Mammary epithelial cell (primary cell): ENCODE results near the gene FRMD8.

Source experiments
- EZH2 ChIP-seq: IDR thresholded peaks from 2 replicates; pipeline ENCODE4 v1.6.1; 2012; ENCODE audit warnings: low read length, inconsistent platforms, borderline replicate concordance
- TF ChIP-seq, protein P1 (sequence below), 2 donors: IDR thresholded peaks in 1 of 2; conservative IDR thresholded peaks in 1 of 2; 2 replicates each; pipeline ENCODE4 v1.5.1; 2011 to 2012; ENCODE audit warnings: inconsistent platforms in 2 of 2, low read length in 2 of 2, mild to moderate bottlenecking in 2 of 2, control low read depth in 1 of 2, low read depth in 1 of 2; ENCODE audit not compliant: insufficient read depth in 1 of 2; ENCODE audit errors: extremely low read depth in 1 of 2

DNA sequence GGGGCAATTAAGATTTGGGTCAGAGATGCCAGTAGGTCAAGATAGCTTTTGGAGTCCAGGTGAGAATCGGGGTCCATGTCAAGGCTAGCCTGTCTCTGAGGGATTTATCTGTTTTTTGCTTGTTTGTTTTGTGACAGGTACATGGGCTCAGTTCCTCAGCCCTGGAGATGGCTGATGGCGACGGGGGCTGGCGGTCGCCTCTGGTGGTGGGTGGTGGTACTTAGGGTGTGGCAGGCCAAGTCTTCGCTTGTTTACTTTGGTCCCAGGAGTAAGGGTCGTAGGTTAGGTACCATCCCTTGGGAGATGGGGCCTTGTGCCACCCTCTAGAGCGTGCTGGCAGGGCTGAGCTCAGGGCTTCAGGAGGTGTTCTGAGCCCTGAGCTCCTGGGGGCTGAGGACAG, 8.7 kb upstream of the FRMD8 start:
- TF ChIP-seq, protein P1, sequence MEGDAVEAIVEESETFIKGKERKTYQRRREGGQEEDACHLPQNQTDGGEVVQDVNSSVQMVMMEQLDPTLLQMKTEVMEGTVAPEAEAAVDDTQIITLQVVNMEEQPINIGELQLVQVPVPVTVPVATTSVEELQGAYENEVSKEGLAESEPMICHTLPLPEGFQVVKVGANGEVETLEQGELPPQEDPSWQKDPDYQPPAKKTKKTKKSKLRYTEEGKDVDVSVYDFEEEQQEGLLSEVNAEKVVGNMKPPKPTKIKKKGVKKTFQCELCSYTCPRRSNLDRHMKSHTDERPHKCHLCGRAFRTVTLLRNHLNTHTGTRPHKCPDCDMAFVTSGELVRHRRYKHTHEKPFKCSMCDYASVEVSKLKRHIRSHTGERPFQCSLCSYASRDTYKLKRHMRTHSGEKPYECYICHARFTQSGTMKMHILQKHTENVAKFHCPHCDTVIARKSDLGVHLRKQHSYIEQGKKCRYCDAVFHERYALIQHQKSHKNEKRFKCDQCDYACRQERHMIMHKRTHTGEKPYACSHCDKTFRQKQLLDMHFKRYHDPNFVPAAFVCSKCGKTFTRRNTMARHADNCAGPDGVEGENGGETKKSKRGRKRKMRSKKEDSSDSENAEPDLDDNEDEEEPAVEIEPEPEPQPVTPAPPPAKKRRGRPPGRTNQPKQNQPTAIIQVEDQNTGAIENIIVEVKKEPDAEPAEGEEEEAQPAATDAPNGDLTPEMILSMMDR (conservative IDR thresholded peaks at IDR 0.05 in 1 of 2, IDR thresholded peaks at IDR 0.05 in 1 of 2; ENCODE audit: extremely low read depth in 1 of 2, insufficient read depth in 1 of 2, low read depth in 1 of 2, low read length in 2 of 2): no peak
- TF ChIP-seq EZH2: no peak
